Activated CD4-positive, alpha-beta T cell treated with anti-CD3 and anti-CD28 coated beads, Interleukin-2, amount 50 U/mL, for 48 hours (primary cell): Measurements from ENCODE around the gene NBAS.
"Not testable (repeated sequence)": the region's sequence is repeated elsewhere in the genome, so short reads cannot be mapped to it uniquely, and the experiment has no call there.

Source experiments
- DNase-seq, 2 experiments: peaks; one replicate each; pipeline ENCODE4 v3.0.0-alpha.2; 2020

Gene NBAS

GRCh38 chr2:15404511-15404910, 156.6 kb downstream of the NBAS start:
- not testable (repeated sequence) for DNase-seq

GRCh38 chr2:15400240-15400826, 160.8 kb downstream of the NBAS start:
- no peak for DNase-seq

- DNase-seq: no peak
Observed at GRCh38 chr2:15399241-15399640, 161.9 kb downstream of the NBAS start.

GRCh38 chr2:15391751-15392150, 169.4 kb downstream of the NBAS start:
- DNase-seq: no peak

- no peak for DNase-seq
Observed at GRCh38 chr2:15389895-15390294, 171.2 kb downstream of the NBAS start.

GRCh38 chr2:15389326-15389700, 171.8 kb downstream of the NBAS start:
- no peak for DNase-seq

GRCh38 chr2:15388406-15389325, 172.5 kb downstream of the NBAS start:
- DNase-seq: no peak

GRCh38 chr2:15385184-15385583, 175.9 kb downstream of the NBAS start:
- DNase-seq: no peak

- no peak for DNase-seq
Observed at GRCh38 chr2:15383695-15384350, 177.3 kb downstream of the NBAS start.

- no peak for DNase-seq
Observed at GRCh38 chr2:15378148-15378908, 182.8 kb downstream of the NBAS start.

- no peak for DNase-seq
Observed at GRCh38 chr2:15377202-15377601, 183.9 kb downstream of the NBAS start.

GRCh38 chr2:15372019-15372418, 189.1 kb downstream of the NBAS start:
- DNase-seq: no peak

GRCh38 chr2:15369129-15369528, 192.0 kb downstream of the NBAS start:
- DNase-seq: no peak

GRCh38 chr2:15367715-15368114, 193.4 kb downstream of the NBAS start:
- no peak for DNase-seq

GRCh38 chr2:15367205-15367604, 193.9 kb downstream of the NBAS start:
- no peak for DNase-seq

- no peak for DNase-seq
Observed at GRCh38 chr2:15365411-15365810, 195.7 kb downstream of the NBAS start.

- no peak for DNase-seq
Observed at GRCh38 chr2:15364561-15364960, 196.6 kb downstream of the NBAS start.

- no peak for DNase-seq
Observed at GRCh38 chr2:15363734-15364133, 197.4 kb downstream of the NBAS start.

- no peak for DNase-seq
Observed at GRCh38 chr2:15363142-15363541, 198.0 kb downstream of the NBAS start.

- no peak for DNase-seq
Observed at GRCh38 chr2:15359716-15360531, 201.2 kb downstream of the NBAS start.

- DNase-seq: no peak
Observed at GRCh38 chr2:15357922-15358321, 203.2 kb downstream of the NBAS start.

GRCh38 chr2:15357186-15357585, 203.9 kb downstream of the NBAS start:
- DNase-seq: no peak
